Astrocyte (in vitro differentiated cells and primary cell): Measurements from ENCODE around the gene NR6A1.

Experiments
- CTCF ChIP-seq: IDR thresholded peaks from 2 replicates; pipeline ENCODE4 v1.5.1; 2011; ENCODE audit warnings: low read depth, mild to moderate bottlenecking, inconsistent platforms, low read length, moderate library complexity; ENCODE audit not compliant: insufficient read depth
- EZH2 ChIP-seq: IDR thresholded peaks from 2 replicates; pipeline ENCODE4 v1.6.1; 2012; ENCODE audit warnings: mild to moderate bottlenecking, low read length, inconsistent platforms; ENCODE audit not compliant: insufficient read depth

- no peak for TF ChIP-seq CTCF
- TF ChIP-seq EZH2, result no peak
These were observed 194.4 kb downstream of the NR6A1 start for GRCh38 chr9:124576751-124577150.
